T follicular helper cell (primary cell): Measurements from ENCODE around the gene STK10.

ENCODE experiments used
- DNase-seq: peaks from one replicate; pipeline ENCODE4 v3.0.0-alpha.2; 2020; ENCODE audit warnings: low read depth

STK10 gene

DNA sequence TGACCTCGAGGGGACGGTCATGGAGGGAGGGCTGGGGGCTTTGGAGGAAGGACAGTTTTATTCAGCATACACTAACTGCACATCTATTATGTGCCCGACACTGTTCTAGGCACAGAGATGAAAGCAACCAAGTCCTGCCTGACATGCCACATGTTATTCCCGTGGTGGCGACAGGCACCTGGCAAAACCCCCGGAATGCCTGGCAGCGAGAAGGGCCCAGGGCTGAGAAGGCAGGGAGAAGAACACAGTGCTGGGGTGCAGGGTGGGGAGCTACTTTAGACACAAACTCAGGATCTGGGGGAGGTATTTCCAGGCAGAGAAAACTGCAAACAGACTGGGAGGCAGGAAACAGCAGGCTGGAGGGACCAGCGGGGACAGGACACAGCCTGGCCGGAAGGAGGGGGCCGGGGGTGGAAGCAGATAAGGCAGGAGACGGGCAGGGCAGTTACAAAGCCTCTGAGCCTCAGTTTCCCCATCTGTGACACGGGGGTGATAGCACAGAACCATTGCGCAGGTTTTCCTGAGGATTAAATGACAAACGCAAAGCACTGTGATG is 77.7 kb downstream of the STK10 start:
- DNase-seq, result no peak

DNA sequence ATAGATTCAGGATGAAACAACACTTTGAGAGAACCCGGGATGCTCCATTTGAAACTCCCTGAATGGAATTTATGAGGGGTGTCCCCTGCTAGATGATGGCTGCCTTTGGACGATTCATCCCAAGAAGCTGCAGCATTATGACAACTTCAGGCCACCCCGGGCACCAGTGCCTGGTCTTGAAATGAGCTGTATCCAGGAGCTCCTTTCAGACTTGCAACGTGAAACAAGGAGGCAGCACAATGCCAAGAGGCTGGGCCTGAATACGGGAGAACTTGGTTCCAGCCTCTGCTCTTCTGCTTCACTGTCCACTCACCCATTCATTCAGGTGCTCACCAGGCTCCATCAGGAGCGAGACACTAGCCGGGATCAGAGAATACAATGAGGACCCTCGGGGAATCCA is 78.3 kb downstream of the STK10 start:
- DNase-seq, result no peak

DNA sequence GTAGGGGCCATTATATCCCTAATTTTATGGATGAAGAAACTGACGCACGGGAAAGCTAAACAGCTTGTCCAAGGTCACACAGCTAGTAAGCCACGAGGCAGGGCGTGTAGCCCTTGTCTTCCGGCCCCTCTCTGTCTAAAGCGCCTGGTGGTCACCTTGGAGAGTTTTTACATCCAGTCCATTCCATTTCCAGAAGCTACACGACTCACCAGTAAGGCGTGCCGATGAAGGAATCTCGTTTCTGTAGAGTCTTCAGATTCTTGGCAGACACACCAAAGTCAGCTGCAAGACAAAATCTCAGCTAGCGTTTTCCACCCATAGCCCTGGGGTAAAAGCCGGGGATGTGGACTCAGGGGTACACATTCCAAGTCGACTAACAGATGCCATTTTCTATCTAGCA is 80.5 kb downstream of the STK10 start:
- DNase-seq, result no peak

DNA sequence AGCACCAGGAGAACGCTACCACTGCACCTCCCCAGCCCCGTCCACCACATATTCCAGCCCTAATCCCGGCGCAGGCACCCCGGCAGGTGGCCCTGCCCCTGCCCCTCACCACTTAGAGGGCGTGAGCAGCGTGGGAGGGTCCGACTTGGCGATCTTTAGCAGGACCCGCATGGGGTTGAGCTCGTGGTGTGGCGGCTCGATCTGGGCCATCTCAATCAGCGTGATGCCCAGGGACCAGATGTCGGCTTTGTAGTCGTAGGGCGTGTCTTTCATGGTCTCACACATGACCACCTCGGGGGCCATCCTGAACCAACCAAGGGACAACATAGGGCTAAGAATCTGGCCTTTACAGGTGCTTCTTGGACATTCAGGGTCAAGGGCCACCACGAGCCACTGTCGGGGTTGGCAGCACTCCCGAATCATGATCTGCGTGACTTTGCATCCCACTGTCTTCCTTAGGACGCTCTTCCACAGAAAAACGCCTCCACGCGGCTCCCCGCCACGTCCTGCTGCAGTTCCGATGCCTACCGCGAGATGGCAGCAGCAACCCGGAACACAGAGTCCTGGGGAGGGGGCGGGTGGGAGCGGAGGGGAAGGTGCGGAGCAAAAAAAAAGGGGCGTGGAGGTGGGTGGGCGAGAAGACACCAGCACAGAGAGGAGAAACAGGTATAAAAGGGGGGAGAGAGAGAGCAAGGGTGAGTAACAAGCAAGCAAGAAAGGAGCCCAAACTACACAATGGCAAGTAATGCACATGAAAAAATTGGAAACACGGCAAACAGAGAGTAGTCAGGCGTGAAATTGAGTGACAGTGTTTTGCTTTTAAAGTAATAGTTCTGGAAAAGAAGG is 81.3 kb downstream of the STK10 start:
- DNase-seq, result peak; percentile 54

DNA sequence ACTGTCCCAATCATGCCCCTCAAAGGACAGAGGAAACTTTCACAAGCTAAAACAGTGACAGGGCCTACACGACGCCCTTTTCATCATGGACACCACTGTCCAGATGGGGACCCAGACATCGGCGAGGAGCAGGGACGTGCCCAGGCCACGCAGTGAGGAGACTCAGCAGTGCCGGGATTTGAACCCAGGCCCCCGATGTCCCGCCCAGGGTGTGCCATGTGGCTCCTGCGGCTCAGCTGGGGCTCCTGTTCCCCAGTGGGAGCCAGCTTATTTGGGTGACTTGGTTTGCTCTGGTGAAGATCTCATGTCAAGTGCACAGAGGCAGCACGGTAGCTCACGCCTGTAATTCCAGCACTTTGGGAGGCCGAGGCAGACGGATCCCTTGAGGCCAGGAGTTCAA is 82.2 kb downstream of the STK10 start:
- no peak for DNase-seq

DNA sequence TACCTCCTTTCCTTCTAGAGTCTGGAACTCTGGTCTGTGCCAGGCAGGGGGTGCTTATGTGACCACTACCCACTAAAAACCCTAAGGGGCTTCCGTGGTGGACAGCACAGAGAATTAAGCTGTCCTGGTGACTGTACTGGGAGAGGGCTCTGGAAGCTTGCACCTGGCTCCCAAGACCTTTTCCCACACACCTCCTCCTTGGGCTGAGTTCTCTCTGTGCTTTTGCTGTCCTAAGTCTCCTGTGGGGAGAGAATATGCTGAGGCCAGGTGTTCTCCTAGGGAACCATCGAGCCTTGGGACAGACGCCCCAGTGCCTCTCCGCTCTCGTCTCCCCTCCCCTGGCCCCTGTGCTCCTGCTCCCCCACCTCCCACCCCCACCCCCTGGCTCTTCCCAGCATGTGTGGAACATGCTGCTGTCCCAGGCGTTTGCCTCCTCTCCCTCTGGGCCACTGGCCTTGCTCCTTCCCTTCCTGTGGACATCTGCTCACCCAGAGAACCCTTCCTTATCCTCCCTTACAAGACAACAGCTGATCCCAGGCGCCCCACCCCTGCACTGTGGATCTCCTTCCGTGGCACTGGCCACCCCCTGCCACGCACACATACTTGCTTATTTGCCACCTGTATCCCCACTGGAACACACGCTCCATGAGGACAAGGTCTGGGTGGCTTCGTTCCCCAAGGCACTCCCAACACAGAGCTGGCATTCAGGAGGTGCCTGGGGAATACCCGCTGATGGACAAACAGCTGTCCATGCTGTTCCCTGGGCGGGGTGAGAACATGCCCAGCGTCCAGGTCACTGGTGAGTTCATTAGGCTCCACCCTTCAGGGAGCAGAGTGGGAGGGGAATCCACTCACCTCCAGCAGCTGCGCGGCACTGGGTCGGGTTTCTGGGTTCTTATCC is 83.0 kb downstream of the STK10 start:
- DNase-seq, result no peak

DNA sequence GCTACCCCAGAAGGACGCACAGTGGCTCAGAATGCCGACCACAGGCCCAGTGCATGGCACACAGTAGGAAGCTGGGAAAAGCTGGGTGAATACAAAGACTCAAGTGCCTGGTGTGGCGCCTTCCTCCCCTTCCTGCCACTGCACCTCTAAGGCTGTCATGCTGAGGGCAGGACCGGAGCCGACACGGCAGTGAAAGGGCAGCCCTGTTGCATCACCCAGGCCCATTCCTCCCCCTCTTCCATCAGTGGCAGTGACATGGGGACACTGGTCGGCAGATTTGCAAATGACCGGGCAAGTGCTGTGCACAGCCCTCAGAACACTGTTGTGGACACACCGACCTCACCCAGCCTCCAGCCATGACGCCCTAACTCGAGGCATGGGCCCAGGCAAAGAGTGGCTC is 84.0 kb downstream of the STK10 start:
- DNase-seq, result no peak

DNA sequence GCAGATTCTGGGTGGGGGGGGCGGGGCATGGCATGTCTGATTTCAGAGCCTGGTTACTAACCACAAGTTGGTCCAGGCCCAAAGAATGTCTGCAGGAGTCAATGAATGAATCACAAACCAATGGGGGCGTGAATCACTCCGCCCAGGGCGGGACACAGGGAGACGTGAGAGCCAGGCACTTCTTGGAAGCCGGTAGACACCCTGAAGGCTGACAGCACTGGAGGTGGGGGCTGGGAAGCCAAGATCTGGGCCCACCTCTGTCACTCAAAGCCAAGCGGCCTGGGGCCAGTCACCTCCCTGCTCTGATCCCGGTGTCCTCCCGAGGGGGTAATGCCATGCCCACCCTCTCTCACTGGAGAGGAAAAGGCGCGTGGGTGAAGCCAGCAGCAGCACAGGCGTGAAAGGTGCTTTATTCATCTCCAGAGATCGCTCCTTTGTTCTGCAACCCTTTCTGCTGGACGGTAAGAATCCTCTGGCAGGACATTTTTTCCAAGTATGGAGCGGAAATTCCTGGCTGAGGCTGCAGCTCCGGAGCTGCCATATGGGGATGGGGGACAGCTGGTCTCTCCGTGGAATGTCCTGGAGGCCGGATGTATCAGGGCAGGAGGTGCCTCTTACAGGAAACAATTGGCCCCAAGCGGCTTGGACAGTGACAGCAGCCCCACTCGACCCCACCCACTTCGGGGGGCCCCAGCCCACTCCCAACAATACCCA is 85.0 kb downstream of the STK10 start:
- DNase-seq, result no peak

DNA sequence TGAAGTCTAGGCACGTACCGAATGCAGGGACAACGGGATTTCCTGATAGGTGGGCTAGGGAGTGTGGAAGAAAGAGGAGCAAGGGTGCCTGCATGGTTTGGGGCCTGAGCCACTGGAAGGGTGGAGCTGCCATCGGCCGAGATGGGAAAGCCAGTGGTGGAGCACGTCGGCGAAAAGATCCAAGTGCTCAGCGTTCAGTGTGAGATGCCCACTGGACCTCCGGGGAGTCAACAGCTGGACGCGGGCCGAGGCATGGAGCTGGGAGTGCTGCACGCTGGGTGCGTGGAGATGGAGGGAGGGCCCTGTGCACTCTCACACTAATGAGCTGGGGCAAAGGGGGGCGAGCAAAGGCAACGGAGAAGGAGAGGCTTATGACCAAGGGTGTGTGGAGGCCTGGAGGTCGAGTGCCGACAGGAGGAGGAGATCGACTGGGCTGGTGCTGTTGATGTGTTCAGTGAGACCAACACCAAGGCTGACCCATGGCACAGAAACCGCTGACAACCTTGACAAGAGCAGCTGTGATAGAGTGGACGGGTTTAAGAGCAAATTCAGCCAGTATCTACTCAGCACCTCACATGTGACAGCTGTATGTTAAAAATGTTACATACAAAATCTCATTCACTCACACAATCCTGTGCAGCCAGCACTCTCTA is 85.7 kb downstream of the STK10 start:
- no peak for DNase-seq

DNA sequence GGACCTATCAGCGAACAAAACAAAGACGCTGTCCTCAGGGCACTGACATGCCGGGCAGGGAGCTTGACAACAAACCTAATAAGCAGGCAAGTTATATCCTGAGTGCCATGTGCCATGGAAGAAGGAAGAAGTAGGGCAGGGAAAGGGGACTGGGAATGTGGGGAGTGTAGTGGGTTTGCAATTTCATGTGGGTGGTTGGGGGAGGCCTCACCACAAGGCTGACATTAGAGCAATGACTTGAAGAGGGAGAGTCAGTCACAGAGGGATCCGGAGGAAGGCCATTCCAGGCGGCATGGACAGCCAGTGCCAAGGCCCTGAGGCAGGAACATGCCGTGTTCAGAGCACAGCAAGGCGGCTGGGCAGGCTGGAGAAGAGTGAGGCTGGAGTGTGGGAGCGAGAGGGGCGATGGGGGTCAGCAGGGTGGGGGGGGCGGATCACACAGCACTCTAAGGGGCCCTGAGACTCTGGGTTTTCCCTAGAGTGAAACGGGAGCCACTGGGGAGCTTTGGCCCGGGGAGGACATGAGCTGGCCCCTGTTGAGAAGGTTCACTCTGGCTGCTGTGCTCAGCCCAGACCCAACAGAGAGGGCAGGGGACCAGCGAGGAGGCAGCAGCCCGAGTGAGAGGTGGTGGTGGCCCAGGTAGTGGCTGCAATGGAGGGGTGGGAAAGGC is 86.3 kb downstream of the STK10 start:
- DNase-seq, result no peak

DNA sequence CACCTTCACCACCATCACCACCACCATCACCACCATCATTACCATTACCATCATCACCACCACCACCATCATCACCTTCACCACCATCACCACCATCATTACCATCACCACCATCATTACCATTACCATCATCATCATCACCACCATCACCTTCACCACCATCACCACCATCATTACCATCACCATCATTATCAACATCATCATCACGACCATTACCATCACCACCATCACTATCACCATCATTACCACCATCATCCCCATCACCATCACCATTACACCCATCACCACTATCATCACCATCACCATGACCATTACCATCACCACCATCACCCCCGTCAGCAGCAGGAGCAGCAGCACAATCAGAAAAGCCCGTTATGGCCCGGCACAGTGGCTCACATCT is 89.1 kb downstream of the STK10 start:
- DNase-seq, result no peak

DNA sequence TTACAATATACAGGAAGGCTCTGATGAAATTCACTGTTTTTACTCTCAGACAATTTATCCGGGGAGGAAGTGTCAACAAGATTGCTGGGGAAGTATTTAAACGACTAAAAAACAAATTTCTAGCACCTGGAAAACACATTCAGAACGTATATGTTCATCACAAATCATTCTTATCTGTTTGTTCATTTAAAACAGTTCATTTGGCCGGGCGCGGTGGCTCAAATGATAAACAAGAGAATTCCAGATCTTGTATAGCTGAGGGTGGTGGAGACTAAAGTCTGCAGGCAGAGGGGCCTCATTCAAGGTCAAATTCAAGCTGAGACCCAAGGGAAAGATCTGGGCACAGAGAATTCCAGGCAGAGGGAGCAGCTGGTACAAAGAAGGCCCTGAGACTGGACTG is 90.0 kb downstream of the STK10 start:
- DNase-seq, result no peak

DNA sequence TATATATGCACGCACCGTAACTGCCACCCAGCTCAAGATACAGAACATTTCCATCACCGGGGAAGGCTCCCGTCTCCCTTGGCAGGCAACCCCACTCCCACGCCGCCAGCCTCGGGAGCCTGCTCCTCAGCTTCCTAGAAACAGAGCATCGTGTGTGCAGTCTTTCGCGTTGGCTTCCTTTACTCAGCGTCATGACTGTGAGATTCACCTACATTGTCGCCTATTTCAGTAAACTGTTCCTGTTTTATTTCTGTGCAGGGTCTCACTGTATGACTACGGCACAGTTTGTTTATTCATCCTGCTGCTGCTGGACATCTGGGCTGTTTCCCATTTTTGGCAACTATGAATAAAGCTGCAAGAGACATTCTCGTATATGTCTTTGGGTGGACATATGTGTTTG is 90.7 kb downstream of the STK10 start:
- no peak for DNase-seq

DNA sequence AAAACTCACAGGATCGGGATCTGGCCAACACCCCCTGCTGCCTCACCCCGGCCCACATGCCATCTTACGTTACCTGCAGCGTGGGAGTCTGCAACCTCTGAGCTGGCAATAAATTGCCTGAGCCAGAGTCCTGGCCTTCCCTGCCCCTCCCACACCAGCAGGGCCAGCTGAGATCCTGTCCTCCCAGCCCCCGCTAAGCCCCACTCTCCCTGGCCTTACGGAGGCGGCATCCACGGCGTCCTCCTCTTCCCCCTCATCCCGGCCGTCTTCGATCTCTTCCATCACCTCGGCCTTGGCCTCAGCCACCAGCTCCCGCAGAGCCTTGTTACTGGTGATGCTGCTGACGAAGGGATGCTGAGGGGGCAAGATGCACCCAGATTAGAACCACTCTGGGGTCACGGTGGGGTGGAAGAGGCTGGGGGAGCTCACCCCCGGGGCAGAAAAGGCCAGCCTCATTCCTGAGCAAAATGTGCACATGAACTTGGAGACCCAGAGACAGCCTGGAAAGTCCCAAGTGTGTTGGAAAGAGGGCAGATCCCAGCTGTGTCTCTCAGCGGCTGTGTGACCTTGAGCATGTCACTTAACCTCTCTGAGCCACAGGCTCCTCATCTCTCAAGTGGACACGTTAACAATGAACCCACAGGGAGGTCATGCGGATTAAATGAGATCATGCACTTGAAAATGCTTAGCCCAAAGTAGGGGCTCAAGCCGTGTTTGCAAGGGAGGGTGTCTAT is 91.7 kb downstream of the STK10 start:
- DNase-seq, result no peak

DNA sequence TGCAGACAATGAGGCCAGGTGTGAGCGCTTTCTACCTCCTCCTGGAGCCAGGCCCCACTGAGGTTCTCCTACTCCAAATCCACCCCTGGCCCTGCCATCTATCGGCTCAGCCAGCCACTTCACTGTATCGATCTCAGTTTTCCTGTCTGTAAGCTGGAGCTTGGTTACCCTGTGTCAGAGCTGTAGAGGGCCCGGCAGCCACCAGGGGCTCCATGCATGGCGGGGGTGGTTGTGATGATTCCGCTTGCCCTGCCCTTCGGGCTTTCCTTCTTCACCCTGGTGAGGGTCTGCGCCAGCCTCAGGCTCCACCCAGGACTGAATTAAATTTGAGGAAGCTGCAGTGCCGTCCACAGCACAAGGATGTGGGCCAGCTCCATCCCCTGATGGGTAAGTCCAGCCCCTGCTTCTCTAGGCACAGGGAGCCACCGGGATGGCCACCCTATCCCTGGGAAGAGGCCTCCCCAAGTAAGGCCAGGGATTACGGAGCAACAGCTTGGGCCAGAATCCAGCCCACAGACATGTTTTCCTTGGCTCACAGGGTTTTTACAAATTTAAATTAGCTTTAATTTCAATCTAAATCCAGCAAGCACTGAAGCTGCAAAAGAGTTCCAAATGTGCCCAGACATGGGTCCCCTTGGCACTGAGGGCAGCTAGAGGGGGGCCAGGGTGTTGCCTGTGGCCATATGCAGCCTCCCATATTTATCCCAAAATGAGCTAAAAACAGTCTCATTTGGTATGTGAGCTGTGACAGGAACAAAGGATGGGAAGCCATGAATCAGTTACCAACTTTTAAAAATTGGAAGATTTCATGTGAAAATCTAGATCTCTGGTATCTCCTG is 92.4 kb downstream of the STK10 start:
- no peak for DNase-seq

DNA sequence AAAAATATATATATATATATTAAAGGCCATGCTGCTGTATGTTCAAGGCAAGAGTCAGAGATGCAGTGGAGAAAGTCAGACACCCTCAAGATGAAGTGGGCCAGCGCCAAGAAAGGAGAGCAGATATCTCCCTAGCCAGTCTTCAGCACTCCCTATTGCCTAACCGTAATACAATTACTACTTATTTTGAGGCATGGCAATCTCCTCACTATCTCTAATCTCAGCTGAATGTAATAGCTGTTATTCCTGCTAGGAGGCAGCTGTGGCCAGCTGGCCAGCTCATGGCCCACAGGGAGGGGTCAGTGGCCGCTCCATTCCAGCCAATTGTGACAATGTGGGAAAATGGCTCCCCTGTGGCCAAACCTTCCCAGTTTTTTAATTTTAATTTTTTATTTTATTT is 94.1 kb downstream of the STK10 start:
- no peak for DNase-seq

DNA sequence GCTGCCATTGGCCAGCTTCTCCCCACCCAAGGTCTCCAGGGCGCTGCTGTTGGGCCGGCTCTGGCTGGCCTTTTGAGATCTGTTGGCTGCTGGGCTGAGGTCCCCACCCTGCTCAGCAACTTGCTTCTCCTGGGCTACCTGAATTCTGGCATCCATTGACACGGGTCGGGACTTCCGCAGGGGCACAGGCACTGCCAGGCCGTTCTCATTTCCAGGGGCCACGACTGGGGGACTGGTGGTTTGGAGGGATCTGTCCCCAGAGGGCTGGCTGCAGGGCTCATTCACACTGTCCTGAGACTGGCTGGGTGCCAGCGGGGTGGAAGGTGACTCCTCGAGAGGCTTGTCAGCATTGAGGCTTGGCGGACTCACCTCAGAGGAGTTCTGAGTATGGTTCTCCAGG is 94.5 kb downstream of the STK10 start:
- no peak for DNase-seq

DNA sequence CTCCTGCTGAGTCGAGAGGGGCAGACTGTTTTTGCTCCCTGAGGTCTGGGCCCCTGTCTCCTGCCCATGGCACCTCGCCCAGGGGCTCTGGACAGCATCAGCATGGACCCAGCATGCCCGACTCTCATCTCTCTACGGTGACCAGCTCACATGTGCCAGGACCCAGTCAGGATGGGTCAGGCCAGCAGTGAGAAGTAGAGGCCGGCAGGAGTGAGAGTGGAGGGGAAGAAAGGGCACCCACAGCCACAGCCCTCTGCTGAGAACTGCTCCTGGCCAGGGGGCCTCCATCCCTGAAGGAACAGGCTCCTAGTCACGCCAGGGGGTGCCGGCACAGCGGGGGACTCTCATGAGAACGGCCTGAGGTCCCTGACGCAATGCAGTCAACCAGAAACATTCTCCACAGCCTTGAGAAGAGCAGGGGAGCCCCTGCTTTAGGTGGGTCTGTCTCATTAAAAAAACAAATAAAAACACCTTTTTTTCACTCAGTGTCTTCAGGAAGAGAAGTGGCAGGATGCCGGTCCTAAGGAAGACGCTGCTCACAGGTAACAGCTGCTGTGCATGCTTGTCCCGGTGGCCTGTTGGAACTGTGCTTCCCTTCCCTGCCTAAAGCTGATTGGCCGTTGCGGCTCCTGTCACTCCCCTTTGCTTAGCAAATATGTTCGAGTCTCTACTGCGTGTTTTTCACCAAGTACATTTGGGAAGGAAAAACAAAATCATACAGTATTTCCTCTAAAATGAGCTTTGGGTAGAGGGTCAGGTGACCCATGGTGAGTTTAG is 95.9 kb downstream of the STK10 start:
- no peak for DNase-seq
